ENCODE results near the gene LRRC8D.
A peak's percentile ranks its signal among the peaks of the same experiment; 100 is the strongest.
"Not testable (repeated sequence)": the region's sequence is repeated elsewhere in the genome, so short reads cannot be mapped to it uniquely, and the experiment has no call there.

LRRC8D gene

GRCh38 chr1:89962024-89962741 is 141.4 kb downstream of the LRRC8D start:
- DNase-seq (ENCODE audit: low spot score): peak; percentile 13

GRCh38 chr1:89962742-89963075 is 141.9 kb downstream of the LRRC8D start:
- no peak for DNase-seq (ENCODE audit: low spot score)

GRCh38 chr1:89965193-89965768 is 144.4 kb downstream of the LRRC8D start:
- DNase-seq (ENCODE audit: low spot score): no peak

GRCh38 chr1:89966656-89967055 is 145.8 kb downstream of the LRRC8D start:
- DNase-seq (ENCODE audit: low spot score): no peak

GRCh38 chr1:89971600-89971999 is 150.8 kb downstream of the LRRC8D start:
- no peak for DNase-seq (ENCODE audit: low spot score)

GRCh38 chr1:89972024-89972423 is 151.2 kb downstream of the LRRC8D start:
- DNase-seq (ENCODE audit: low spot score): no peak

GRCh38 chr1:89973471-89974127 is 152.8 kb downstream of the LRRC8D start:
- DNase-seq (ENCODE audit: low spot score): no peak

GRCh38 chr1:89974256-89974655 is 153.4 kb downstream of the LRRC8D start:
- DNase-seq (ENCODE audit: low spot score): no peak

- DNase-seq (ENCODE audit: low spot score): peak; percentile 63
These were observed 154.1 kb downstream of the LRRC8D start for GRCh38 chr1:89974696-89975470.

GRCh38 chr1:89975540-89976125 is 154.8 kb downstream of the LRRC8D start:
- DNase-seq (ENCODE audit: low spot score): no peak

- DNase-seq (ENCODE audit: low spot score): peak; percentile 24
These were observed 157.9 kb downstream of the LRRC8D start for GRCh38 chr1:89978755-89979154.

GRCh38 chr1:89980605-89981004 is 159.8 kb downstream of the LRRC8D start:
- DNase-seq (ENCODE audit: low spot score): no peak

GRCh38 chr1:89982846-89983245 is 162.0 kb downstream of the LRRC8D start:
- not testable (repeated sequence) for DNase-seq (ENCODE audit: low spot score)

GRCh38 chr1:89984564-89985116 is 163.8 kb downstream of the LRRC8D start:
- DNase-seq (ENCODE audit: low spot score): not testable (repeated sequence)

GRCh38 chr1:89986020-89986419 is 165.2 kb downstream of the LRRC8D start:
- DNase-seq (ENCODE audit: low spot score): no peak

Data from GM03348 (cell line).